CD4-positive, alpha-beta T cell treated with Interleukin-10 for 1 hour (primary cell): ENCODE measurements around the gene C10orf90.

Experiments
- DNase-seq: peaks from one replicate; pipeline ENCODE4 v3.0.0-alpha.2; 2020

The C10orf90 gene

DNA sequence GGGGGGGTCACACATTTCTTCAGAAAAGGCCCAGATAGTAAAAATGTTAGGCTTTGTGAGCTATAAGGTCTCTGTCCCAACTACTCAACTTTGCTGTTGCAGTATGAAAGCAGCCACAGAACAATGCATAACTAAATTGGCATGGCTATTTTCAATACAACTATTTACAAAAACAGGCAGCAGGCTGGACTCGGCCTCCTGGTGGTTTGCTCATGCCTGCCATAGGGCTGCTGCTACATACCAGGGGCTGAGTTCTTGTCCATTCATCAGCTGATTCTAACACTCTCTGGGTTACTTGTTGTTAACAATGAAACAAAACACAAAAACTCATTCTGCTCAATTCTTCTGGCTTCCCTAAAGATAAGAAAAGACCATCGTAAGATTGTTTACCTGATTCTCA lies 172.8 kb downstream of the C10orf90 start:
- DNase-seq = no peak

DNA sequence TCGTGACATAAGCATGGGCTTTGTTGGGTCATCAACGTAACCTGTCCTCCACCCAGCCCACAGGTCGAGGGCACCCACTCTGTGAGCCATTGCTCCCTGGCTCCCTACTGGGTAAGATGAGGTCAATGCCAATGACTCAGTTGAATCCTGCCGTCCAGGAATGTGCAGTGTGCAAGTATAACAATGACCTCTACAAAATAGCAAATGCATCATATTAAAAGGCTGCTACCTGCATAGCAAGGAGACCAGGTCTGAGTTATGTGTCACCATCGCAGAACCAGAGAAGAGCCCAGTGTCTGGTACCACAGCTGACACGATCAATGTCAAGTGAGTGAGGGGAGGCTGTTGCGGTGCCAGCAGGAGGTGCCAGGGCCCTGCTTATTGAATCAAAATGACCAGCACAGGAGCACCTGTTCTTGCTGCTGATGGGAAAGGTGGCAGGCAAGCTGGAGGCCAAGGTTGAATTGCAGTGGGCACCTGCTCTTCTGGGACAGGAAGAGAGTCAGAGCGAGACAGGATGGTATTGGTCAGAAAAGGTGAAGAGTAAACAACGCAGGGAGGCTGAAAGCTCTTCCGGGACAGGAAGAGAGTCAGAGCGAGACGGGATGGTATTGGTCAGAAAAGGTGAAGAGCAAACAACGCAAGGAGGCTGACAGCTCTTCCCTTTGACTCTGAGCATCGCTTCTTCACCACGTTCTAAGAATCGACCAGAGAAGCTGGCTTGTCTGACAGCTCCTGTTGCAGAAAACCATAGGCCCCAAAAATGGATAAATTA lies 173.5 kb downstream of the C10orf90 start:
- DNase-seq = no peak

DNA sequence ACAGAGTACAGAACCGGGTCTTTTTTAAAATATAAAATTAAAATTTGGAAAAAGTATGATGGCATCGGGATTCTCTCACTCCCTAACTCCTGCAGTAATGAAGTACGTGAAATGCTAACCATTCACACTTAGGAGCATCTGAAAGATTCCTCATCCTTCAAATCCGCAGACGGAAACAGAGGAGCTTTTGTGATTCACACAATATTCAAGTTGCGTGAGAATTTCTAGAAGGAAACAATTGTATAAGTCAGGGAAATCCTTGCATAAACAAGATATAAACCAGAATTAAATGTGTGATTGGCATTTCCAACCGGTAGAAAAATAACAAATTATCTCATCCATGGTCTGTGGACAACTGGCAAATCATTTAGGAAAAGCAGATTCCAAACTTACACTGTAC lies 179.0 kb downstream of the C10orf90 start:
- no peak for DNase-seq

DNA sequence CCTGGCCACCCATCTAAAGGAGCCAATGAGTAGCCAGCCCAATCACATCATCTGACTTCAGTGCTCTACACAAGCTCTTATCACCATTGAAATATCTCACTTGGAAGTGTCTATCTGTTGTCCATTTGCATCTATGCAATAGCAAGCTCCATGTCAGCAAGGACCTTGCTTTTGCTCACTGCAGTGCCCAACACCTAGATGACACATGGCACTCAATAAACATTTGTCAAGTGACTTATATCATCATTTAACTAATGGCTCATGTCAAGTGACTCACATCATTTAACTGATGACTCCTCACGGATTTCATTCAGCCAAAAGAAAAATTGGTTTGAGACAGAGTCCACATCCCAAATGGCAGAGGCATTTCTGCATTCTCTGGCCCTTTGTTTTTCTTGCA lies 189.3 kb downstream of the C10orf90 start:
- DNase-seq = no peak

DNA sequence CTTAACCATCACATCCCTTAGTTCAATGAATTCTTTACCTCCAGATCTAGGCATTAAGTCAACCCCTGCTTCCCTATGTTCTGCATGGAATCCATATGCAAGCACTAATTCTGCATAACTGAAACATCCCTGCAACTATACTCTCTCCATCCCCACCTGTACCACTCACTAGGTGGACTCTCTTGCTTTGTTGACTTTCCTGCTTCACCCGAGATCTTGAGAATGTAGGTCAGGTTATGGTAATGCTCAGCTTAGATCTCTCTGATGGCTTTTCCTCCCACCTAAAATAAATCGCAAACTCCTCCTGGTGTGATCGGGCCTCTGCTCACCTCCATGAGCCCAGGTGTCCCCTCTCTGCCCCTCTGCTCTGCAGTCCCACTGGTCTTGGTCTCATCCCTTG lies 189.8 kb downstream of the C10orf90 start:
- DNase-seq = no peak

DNA sequence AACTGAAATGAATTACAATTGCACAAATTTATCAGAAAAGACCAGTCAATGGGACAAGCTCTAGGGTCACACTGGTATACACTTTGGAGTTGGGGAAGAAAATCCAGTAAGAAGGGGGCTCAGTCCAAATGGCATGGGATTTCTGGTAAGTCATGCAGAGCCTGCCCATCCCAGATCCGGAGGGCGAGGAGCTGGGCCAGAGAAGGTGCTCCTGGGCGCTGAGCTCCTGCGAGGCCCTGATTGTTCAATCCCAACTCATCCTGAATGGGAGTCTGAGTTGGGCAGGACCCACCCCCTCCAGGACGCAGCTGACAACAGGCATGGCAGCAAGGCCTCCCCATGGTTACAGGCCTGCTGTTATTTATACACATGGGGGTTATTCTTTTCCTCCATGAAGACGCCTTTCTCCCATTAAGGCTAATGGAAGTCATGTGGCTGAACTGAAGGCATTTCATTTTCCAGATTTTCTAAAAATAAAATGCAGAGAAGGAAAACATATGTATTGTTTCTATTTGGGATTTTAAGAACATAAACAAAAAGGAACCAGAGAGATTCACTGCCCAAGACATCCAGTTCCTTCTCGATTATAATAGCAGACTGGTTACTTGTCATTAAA lies 191.1 kb downstream of the C10orf90 start:
- DNase-seq = no peak

DNA sequence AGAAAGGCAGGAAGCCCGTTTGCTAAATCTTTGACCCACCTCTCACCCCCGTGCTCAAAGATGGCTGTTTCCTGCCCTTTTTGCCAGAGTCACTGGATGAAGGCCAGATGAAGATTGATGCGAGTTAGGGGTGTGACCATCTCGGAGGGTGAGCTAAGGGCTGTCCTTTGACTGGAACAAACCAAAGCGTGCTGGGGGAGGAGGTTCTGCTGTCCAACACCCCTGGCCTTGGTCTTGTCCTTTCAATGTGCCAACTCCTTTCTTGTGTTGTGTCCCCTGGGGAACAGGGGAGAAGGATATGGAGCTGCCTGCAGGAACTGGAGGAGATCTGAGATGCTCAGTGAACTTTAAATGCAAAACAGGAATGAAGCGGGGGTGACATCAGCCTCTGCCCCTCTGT lies 191.9 kb downstream of the C10orf90 start:
- DNase-seq = no peak

DNA sequence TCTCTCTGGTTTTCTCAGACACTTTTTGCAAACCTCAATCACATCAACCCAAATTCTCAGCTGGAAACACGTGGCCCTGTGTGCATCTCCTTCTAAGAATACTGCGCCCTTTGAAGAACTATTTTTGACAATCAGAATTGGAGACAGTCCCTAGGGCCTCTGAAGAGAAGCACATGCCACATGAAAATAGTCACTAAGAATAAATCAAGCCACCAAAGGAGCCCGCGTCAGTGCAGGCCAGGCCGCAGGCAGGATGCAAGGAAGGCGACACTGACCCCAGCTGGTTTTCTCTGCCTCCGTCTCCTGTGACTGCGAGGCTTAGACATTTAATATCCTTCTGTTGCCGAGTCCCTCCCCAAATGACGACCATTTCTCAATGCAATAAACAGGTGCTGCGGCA lies 194.2 kb downstream of the C10orf90 start:
- DNase-seq = no peak

DNA sequence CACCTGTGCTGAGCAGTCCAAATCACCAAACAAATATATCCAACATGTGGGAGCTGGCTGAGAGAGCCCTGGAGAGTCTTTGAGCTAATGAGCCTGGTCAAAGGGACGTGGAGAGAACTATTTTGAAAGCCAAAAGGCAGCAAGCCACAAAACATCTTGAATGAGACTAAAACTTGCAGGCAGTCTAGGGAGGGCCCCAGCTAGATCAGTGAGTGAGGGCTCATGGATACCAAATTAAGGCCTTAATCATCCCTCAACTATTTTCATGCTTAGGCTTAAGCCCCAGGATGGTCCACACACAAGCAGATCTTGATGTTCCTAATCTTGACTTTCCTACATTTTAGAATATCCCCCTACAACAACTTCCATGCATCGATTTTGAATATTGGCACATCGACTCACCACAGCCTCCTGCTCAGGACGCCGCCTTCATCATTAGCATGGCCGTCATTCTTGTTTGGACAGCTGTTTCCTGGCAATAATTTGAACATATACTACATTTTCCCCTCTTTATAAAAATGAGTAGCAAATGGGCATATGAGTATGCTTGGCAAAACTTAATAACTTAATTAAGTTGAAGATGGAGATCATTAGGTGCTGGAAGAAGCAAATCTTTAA lies 195.3 kb downstream of the C10orf90 start:
- DNase-seq = no peak

DNA sequence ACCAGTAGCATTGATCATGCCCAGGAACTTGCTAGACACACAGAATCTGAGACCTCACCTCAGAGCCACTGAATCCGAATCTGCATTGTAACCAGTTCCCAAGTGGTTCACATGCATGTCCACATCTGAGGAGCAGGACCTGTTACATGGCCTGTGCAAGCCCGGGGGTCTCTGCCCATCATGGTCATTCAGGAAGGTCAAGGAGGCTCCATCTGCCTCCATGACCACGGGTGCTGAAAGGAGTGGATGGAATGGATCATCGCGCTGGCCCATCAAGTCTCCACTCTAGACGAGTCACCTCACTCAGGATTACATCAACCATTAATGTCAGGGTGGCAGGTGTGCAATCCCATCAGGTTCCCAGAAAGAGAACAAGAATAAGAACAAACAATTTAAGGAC lies 196.5 kb downstream of the C10orf90 start:
- no peak for DNase-seq

DNA sequence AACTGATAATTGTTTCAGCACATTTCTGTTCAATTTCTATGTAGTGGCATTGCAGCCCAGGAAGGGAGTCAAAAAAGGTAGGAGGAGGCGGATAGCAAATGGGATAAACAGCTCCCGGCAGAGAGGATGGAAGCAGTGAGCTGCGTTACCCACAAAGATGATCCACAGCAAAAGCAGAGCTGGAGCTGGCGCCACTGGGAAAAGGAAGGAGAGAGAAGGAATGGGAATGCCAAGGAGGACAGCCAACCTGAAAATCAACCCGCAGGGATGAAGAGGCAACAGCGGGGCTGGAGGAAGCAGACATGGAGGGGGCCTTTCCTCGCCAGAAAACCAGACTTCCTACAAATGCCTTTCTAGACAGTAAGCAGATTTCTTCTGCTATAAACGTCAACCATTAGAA lies 199.5 kb downstream of the C10orf90 start:
- DNase-seq = no peak

DNA sequence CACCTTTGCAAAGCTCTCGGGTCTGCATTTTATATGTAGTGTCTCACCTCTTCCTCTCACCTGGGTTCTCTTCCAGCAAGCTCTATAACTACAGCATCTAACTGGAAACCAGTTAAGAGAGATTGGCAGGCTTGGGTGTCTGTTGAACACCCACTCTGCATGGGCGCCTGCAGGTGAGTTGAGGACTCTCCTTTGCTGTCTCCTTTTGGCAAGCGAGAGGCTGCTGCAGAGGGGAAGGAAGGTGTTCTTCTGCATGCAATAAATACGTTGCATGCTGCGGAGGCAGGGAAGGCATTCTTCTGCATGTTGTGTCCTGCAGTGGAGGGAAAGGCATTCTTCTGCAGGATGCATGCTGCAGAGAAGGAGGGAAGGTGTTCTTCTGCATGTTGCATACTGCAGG lies 200.8 kb downstream of the C10orf90 start:
- no peak for DNase-seq

DNA sequence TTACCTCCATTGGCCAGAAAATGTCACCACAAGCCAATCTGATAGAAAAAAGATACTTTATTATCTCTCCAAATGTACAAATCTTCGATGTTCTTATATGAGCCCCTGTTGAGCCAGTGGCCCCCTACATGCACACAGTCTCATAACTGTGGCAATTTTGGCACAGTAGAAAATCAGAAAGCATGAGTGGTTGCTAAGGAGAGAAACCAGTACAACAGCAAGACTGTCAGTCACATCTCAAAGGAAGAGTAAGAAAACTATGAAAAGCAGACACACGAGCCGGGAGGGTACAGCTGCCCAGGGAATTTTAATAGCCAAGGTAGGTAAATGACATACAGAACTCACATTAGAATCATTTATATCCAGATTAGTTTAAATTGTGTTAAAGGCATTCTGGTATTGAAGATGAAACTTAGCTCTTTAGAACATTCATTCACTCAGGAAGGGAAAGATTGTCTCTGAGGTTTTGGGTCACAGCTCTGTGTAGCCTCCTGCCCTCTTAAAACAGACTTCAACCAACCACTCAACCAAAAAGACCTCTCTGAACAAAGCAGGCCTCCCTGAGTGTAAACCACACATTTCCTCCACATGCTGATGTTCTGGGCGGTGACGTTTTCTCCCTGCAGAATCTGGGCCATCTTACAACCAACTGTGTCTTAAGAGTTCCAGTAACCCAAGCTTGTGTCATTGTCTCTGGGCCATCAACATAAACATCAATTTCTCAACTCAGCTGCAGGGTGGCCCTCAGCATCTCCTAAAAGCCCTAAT lies 201.4 kb downstream of the C10orf90 start:
- DNase-seq = peak; percentile 18

DNA sequence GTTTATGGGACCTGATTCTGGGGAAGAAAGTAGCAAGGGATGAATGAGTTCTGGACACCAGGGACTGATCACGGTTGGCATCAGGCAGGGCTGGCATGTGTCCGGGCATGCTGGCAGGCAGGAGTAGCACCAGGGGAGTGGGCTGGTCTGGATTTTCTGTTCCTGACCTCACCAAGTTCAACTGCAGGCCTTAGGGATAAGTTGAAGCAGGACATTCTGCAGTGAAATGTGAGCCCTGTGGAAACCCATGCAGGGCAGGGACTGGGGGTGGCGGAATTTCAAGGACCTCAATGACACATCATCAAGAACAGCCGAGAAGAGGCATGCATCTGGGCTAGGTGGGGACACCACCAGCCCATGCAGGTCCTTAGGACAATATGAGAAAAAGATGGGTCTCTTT lies 202.0 kb downstream of the C10orf90 start:
- no peak for DNase-seq

DNA sequence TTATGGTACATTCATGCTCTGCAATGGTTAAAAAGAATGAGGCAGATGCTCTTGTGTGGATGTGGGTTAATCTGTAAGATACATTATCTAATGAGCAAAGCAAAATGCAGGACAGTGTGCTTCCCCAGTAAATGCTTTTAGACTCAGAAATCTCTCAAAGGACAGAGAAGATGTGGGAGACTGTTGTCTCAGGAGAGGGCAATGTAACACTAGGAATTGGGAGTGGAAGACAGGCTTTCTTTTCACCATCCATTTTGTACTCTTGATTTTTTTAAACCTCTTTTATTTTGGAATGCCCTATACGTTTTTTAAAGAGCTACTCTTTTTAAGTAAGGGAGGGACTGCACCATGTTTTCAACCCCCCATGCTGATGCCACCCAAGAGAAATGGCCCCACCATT lies 204.7 kb downstream of the C10orf90 start:
- no peak for DNase-seq

DNA sequence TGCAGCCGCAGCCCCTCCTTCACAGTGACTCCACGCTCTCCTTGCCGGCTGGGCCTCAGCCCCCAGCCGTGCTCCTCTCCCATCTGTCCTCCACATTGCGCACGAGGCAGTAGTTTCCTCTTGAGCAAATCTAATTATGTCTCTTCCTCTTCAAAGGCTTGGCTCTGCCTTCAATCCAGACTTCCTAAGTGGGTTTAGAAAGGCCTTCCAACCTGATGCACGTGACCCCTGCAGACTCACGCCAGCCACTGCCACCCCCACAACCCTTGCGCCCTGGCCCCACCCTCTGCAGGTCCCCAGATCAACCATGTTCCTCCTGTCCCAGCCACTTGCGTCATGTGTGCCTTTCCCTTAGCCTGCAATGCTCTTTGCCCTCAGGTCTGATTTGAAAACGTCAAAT lies 207.2 kb downstream of the C10orf90 start:
- DNase-seq = no peak

DNA sequence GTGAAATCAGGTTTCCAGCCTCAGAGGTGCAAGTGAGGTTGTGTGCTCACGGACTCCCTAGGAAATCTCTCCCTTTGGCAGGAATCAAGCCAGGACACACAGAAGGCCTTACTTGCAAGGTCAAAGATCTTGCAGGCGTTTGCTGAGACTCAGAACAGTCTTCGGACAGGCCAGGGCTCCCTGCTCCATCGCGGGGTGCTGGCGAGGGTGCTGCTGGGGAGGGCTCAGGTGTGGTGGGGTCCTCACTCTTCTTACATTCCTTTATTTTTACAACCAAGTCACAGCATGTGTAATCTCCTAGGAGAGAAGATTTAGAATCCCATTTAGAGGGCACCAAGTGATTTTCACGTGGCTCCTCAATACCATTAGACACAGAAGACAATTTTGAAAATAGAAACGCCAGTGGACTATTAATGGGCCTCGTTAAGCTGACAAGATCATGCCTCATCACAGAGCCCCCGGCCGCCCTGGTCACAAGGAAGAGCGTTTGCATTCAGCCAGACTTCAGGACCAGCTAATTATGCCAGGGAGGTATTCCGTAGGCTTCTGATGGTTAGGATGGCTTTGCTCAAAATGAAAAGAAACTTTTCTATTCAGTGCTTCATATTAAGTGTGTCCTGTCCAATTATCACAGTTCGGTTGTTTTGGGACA lies 209.1 kb downstream of the C10orf90 start:
- no peak for DNase-seq

DNA sequence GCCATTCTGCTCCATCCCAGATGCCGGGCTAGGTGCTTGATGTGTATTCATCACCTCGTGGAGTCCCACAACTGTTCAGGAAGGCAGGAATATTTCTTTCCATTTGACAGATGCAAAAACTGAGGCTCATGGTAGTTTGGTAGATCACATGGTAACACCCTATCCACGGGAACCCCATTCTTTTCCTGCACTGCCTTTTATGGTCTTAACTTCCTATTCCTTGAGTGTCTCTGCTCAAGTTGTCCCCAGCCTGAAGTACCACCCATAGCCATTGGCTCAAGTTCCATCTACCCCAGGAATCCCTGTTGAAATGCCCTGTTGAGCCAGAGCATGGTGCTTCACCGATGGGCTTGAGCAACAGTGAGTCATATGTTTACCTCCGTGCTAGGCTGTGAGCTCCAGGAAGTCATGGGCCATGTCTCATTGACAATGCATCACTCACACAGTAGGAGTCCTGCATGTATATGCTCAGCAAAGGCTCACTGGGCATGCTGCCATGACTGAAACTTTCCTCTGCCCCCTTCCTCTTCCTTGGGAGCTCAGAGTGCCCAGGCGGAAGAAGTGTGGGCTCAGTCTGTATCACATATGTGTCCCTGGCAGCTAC lies 210.5 kb downstream of the C10orf90 start:
- DNase-seq = no peak

DNA sequence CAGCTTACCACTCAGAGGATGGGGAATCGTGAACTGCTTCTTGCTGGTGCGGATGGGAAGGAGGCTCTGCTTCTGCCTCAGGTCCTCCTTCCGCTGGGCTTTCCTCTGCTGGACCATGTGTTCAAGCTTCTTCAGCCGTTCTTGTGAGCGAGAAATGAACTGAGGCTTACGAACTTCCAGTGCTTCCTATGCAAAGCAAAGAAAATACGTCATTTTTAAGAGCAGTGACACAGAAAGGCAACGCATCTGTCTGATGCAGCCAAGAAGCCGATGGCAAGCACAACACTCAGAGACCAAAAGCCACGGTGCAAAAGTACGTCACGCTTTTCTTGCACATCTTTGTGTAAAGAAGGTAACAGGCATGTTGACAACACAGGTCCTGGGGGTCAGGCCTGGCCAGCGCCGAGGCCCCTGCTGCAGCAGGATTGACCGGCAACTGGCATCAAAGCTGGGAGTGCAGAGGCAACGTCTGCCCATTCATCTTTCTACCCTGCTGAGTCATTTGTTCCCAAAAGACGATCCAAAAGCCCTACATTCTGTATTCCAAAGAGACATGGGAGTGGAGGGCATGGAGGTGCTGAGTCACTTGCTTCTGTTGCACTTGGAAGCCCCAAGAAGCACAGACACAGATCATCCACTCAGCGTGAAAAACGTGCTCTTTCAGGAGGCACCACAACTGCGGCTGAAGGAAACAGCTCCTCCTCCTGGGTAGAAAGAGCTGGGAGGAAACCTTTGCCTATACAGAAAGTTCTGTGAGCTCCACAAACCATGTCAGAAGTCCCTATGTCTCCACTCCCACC lies 211.3 kb downstream of the C10orf90 start:
- no peak for DNase-seq

DNA sequence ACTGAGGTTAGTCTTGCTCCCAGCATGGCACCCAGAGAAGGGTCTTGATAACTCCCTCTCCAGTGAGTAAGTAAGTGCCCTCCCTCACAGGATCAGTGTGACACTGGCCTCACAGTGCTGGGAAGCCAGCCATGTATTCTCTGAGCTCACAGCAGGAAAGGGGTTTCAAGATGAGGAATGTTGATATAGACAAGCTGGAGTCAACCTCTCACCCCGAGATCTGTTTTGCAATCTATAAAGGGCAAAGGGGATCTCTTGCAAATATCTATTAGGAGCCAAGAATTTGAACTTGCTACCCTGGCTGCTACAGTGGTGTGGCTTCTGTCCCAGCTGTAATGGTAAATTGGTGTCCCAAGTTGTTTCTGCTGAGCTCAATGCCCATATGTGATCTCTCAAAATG lies 212.0 kb downstream of the C10orf90 start:
- DNase-seq = no peak

DNA sequence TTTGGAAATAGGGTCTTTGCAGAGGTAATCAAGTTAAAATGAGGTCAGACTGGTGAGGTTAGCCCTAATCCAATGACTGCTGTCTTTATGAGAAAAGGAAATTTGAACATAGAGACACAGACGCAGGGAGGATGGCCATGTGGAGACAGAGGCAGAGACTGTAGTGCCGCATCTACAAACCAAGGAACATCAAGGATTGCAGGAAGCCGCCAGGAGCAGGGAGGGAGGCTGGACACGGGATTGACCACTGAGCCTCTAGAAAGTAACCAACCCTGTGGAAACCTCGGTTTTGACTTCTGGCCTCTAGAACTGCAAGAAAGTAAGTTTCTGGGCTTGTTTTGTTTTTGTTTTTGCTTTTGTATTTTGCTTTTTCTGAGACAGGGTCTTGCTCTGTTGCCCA lies 213.9 kb downstream of the C10orf90 start:
- DNase-seq = no peak
